Measurements from ENCODE around the gene DLGAP1.
"Not testable (repeated sequence)": the region's sequence is repeated elsewhere in the genome, so short reads cannot be mapped to it uniquely, and the experiment has no call there.

- TF ChIP-seq CTCF, EZH2 (IDR thresholded peaks at IDR 0.05): not testable (repeated sequence)
These were observed 847.0 kb downstream of the DLGAP1 start for GRCh38 chr18:3608099-3608453.
